Esophagus muscularis mucosa (tissue), 3 donors: Measurements from ENCODE around the gene ATRNL1.

Source experiments
- POLR2AphosphoS5 ChIP-seq, 2 donors: sonication (generic); formaldehyde crosslinking; IDR thresholded peaks; one replicate each; pipeline ENCODE4 v1.6.1; 2017; ENCODE audit warnings: antibody characterized with exemption in 2 of 2
- TF ChIP-seq, protein P1 (sequence below), 3 experiments: fragments of 200-600 bp in 2 of 3; fragments of 450-650 bp in 1 of 3; sonication (generic) in 2 of 3; IDR thresholded peaks; one replicate each; pipeline ENCODE4 v1.5.1; 2017 to 2019; ENCODE audit warnings: antibody characterized with exemption in 3 of 3, mild to moderate bottlenecking in 2 of 3, moderate library complexity in 1 of 3

- TF ChIP-seq, protein P1, sequence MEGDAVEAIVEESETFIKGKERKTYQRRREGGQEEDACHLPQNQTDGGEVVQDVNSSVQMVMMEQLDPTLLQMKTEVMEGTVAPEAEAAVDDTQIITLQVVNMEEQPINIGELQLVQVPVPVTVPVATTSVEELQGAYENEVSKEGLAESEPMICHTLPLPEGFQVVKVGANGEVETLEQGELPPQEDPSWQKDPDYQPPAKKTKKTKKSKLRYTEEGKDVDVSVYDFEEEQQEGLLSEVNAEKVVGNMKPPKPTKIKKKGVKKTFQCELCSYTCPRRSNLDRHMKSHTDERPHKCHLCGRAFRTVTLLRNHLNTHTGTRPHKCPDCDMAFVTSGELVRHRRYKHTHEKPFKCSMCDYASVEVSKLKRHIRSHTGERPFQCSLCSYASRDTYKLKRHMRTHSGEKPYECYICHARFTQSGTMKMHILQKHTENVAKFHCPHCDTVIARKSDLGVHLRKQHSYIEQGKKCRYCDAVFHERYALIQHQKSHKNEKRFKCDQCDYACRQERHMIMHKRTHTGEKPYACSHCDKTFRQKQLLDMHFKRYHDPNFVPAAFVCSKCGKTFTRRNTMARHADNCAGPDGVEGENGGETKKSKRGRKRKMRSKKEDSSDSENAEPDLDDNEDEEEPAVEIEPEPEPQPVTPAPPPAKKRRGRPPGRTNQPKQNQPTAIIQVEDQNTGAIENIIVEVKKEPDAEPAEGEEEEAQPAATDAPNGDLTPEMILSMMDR (IDR thresholded peaks at IDR 0.05), result no peak
- no peak for TF ChIP-seq POLR2AphosphoS5 (IDR thresholded peaks at IDR 0.05)
Measured at GRCh38 chr10:115049318-115049717, 43.8 kb upstream of the ATRNL1 start.
